GM12872 (cell line): ENCODE measurements around the gene ARVCF.

Experiments used
- CTCF ChIP-seq: IDR thresholded peaks from 3 replicates; pipeline ENCODE4 v1.5.1; 2011; ENCODE audit warnings: low read depth, mild to moderate bottlenecking, low read length, moderate library complexity; ENCODE audit not compliant: insufficient read depth

The ARVCF gene

GRCh38 chr22:19978748-19979147, 37.9 kb downstream of the ARVCF start:
- no peak for TF ChIP-seq CTCF

DNA sequence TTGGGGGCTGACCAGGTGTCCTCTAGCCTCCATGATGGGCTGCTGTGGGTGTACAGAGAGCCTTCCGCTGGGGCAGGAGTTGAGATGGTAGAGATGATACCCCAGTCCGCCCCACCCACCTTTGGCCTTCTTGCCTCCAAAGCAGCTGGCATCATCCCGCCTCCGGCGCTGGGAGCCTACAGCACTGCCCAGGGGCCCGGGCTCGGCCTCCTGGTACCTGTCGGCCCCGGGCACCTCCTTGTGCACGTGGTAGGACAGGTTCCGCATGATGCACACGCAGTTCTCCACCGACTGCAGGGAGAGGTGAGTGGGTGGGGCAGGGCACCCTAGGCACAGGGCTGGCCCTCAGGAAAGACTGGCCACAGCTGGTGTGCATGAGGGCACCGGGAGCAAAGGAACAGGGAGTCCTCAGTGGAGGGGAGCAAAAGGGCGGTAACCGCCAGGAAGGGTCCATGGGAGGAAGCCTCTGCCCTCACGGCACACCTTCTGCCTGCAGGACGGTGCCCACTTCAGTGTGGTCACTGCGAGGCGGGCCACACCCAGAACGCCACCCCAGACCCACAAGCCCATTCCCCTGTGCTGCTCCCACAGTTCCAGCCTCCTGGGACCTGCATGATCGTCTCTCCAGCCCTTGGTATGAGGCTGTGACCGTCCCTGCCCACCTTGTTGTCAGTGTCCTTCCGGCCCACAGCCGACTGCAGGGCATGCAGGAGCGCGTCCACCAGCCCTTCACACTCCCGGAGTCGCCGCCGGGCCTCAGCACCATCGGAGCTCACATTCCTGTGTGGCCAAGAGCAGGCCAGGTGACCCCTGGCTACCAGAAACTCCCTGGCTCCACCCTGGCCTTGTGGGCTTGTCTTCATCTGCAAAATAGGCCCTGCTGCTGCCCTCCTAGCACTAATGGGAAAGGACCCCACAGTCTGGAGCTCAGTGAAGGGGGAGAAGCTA, 39.1 kb downstream of the ARVCF start:
- no peak for TF ChIP-seq CTCF

DNA sequence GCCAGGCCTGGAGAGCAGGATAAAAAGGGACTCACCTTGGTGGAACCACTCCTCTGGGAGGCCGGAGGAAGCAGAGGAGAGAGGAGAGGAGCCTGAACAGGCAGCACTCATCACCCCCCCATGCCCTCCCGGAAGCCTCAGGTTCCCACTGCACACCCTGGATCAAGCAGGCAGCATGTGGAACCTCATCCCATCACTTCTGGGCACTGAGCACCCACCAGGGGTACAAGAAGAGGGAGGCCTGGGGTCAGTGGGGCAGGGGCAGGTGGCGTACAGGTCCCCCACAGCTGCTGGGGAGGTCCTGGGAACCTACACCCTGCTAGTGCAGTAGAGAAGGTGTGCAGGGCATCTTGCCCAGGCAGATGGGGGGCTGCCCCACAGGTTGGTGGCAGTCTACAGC, 40.0 kb downstream of the ARVCF start:
- TF ChIP-seq CTCF = no peak

DNA sequence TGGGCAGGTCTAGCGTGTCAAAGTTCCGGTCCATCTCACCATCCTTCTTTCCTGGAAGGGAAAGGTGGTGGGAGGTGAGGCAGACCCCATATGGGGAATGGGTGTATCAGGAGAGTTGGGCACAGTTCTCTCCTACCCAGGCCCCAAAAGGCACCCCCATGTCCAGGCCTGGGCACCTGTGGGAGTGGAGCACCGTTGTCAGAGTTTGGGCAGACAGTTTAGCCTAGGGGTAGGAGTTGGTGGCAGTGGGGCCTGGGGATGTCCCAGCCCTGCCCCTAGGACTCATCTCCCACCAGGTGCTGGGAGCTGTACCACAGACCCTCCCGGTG, 41.0 kb downstream of the ARVCF start:
- TF ChIP-seq CTCF = no peak

DNA sequence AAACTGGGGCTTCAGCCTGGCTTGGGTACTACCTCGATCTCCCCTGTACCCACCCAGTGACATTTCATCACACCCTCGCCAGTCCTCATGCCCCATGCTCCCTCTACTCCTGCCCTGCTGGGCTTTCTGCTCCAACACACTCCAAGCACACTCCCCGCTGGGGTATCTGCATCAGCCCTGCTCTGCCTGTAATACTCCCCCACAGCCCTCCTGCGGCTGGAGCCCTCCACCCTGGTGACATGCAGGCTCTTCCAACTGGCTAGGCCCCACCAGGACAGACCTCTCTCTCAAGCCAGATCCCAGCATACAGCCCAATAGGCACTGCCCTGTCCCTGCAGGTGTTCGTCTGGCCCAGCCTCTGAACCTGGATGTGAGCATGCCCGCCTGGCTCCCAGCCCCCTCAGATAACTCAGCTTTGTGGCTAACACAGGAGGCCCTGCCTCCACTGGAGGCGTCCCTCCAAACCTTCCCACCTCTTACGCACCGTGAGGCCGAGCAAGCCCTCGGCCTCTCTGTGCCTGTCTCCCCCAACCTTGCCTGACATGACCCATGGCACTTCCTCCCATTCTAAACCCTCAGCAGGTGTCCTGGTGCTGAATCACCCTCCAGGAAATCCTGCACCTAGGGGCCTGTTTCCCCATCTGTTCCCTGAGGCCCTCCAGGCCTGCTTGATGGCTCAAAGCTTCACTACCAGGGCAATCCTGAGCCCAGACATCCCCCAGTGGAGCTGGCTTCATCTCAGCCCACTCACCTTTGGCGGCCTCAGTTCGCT, 41.5 kb downstream of the ARVCF start:
- no peak for TF ChIP-seq CTCF

DNA sequence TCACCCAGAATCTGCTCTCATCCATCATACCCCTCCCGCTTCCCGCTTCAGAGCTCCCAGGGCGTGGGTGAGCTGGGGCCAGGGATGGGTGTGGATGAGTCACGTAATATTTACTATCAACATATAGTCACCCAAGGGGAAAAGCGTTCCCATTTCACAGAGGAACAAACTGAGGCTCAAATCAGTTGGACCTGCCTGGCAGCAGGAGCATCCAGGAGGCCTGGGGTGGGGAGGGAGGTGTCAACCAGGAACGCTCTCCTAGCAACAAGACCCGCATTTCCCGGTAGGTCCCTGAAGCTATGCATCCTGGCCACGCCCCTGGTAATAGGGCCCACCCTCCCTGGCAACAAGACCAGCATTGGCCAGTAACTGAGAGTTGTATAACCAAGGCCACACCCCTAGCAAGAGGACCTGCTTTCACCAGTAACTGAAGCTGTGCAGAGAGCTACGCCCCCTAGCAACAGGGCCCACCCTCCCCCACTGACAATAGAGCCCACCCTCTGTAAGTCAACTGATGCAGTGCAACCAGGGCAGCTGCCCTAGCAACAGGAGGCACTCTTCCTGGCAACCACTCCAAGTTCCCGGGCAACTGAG, 42.3 kb downstream of the ARVCF start:
- TF ChIP-seq CTCF = no peak

GRCh38 chr22:19973551-19974267, 42.9 kb downstream of the ARVCF start:
- TF ChIP-seq CTCF = no peak
